ENCODE measurements around the gene NEGR1. TPM values are rescaled to one million over a fixed set of nuclear protein-coding genes. Genes with fewer than 3 reads are reported as not detected.

The NEGR1 gene
- total and polyA plus RNA-seq, 9 of the 15 experiments (the other 6 are each of a cell fraction or from before 2014, with no cell fraction given), result not detected

GRCh38 chr1:71949681-71950080 is 332.7 kb downstream of the NEGR1 start (continued):
- no peak for TF ChIP-seq STAT6 (CRISPR knock-in tag; IDR thresholded peaks at IDR 0.05)
- TF ChIP-seq ZNF76 (CRISPR knock-in tag; IDR thresholded peaks at IDR 0.05; ENCODE audit: borderline replicate concordance), result no peak
- no peak for TF ChIP-seq CSDE1 (IDR thresholded peaks at IDR 0.05)
- no peak for TF ChIP-seq EWSR1 (IDR thresholded peaks at IDR 0.05; ENCODE audit: borderline replicate concordance, low read depth, partially characterized antibody)
- TF ChIP-seq KLF16 (IDR thresholded peaks at IDR 0.05), result no peak
- TF ChIP-seq HNRNPH1 (optimal IDR thresholded peaks at IDR 0.05; ENCODE audit: low read depth, low read length), result no peak
- TF ChIP-seq HEY1 (CRISPR knock-in tag; IDR thresholded peaks at IDR 0.05; ENCODE audit: borderline replicate concordance), result no peak
- no peak for TF ChIP-seq ESRRB (CRISPR knock-in tag; IDR thresholded peaks at IDR 0.05; ENCODE audit: borderline replicate concordance)
- no peak for TF ChIP-seq MAFF (IDR thresholded peaks at IDR 0.05; ENCODE audit: low read length)
- TF ChIP-seq ARID1B (IDR thresholded peaks at IDR 0.05), result no peak

GRCh38 chr1:71948561-71948960 is 333.8 kb downstream of the NEGR1 start:
- H3K36me3 ChIP-seq (ENCODE audit: control insufficient read depth, insufficient read depth, low read length), result no peaks in the 10 kb centered on the region
- H3K27me3 ChIP-seq (ENCODE audit: control insufficient read depth in 2 of 2, insufficient read depth in 2 of 2, low read length in 2 of 2), result no peaks in the 10 kb centered on the region
- H3K4me2 ChIP-seq (ENCODE audit: insufficient read depth, low read length), result no peak overlapping the region
- H3K9me3 ChIP-seq (replicated peaks; ENCODE audit: control insufficient read depth, insufficient read depth, low read depth, low read length), result no peaks in the 10 kb centered on the region
- no peaks in the 10 kb centered on the region for H3K79me2 ChIP-seq (ENCODE audit: control insufficient read depth, insufficient read depth, low read length)
- no peak overlapping the region for H3K4me3 ChIP-seq
- ATAC-seq (no peak), FAIRE-seq (no peak), DNase-seq (ENCODE audit: extremely low read depth in 1 of 4, low spot score in 3 of 4) (no peak)
- no TSS peak for BruUV-seq (replicated peaks)
- no peaks in the 10 kb centered on the region for H3K4me1 ChIP-seq (replicated peaks in 1 of 2; ENCODE audit: control insufficient read depth in 2 of 2, insufficient read depth in 2 of 2, low read length in 2 of 2)
- no peaks in the 10 kb centered on the region for H3K9me1 ChIP-seq (ENCODE audit: control insufficient read depth, insufficient read depth, low read length)
- intact Hi-C loops (cut with micrococcal nuclease) (no loop called here), in situ Hi-C loops (cut with MboI) (no loop called here)
- H2AFZ ChIP-seq (ENCODE audit: low read depth, low read length), result no peak overlapping the region
- ChIA-PET POLR2A (no interaction called here), CTCF (ENCODE audit: low intra/inter-chr PET ratio) (no interaction called here)
- no peaks in the 10 kb centered on the region for H4K20me1 ChIP-seq (replicated peaks; ENCODE audit: control insufficient read depth, insufficient read depth, low read length)
- TF ChIP-seq ZNF699 (CRISPR knock-in tag; IDR thresholded peaks at IDR 0.05; ENCODE audit: insufficient replicate concordance) (no peak), HOMEZ (CRISPR knock-in tag; IDR thresholded peaks at IDR 0.05) (no peak)
- H3K9ac ChIP-seq (ENCODE audit: insufficient read depth in 1 of 2, low read depth in 2 of 2, low read length in 2 of 2), result no peak overlapping the region
- H3K27ac ChIP-seq (ENCODE audit: extremely low read depth, low read depth, low read length), result no peak overlapping the region
- 0% methylated on average over 5 of the region's 5 CpGs for WGBS (ENCODE audit: insufficient coverage, low coverage, missing lambda C conversion rate)
